H9 (cell line): ENCODE measurements around the gene HOXC11. TPM values are rescaled to one million over a fixed set of nuclear protein-coding genes. Genes with fewer than 3 reads are reported as not detected.

Experiments used
- DNase-seq: peaks from one replicate; pipeline ENCODE4 v3.0.0-alpha.2; 2017
- H2AFZ ChIP-seq: one replicate; pipeline ENCODE4 v1.6.1; 2013; ENCODE audit warnings: mild to moderate bottlenecking, low read length, control low read depth, moderate library complexity
- H2AK5ac ChIP-seq: 2 replicates; pipeline ENCODE4 v1.6.1; 2013; ENCODE audit warnings: low read length, control low read depth, mixed read lengths; ENCODE audit not compliant: insufficient read length
- H2BK120ac ChIP-seq: one replicate; pipeline ENCODE4 v1.6.1; 2013; ENCODE audit warnings: low read depth, mild to moderate bottlenecking, low read length, control low read depth, inconsistent platforms; ENCODE audit not compliant: poor library complexity, severe bottlenecking
- H2BK12ac ChIP-seq: 2 replicates; pipeline ENCODE4 v1.6.1; 2013; ENCODE audit warnings: low read length, control low read depth, mixed read lengths, low read depth; ENCODE audit not compliant: insufficient read length
- H2BK15ac ChIP-seq: 2 replicates; pipeline ENCODE4 v1.6.1; 2013; ENCODE audit warnings: low read depth, low read length, control low read depth
- H2BK20ac ChIP-seq: one replicate; pipeline ENCODE4 v1.6.1; 2013; ENCODE audit warnings: low read depth, mild to moderate bottlenecking, low read length, control low read depth, inconsistent platforms; ENCODE audit not compliant: poor library complexity, severe bottlenecking
- H2BK5ac ChIP-seq: 2 replicates; pipeline ENCODE4 v1.6.1; 2013; ENCODE audit warnings: low read length, control low read depth, mixed read lengths; ENCODE audit not compliant: insufficient read length
- H3K14ac ChIP-seq: 2 replicates; pipeline ENCODE4 v1.6.1; 2013; ENCODE audit warnings: low read length, control low read depth; ENCODE audit not compliant: insufficient read depth
- H3K18ac ChIP-seq: 2 replicates; pipeline ENCODE4 v1.6.1; 2013; ENCODE audit warnings: low read depth, mild to moderate bottlenecking, mixed read lengths, low read length, control low read depth; ENCODE audit not compliant: insufficient read length
- H3K23ac ChIP-seq: 2 replicates; pipeline ENCODE4 v1.6.1; 2013; ENCODE audit warnings: low read length, control low read depth, mixed read lengths, low read depth; ENCODE audit not compliant: insufficient read length
- H3K23me2 ChIP-seq: 2 replicates; pipeline ENCODE4 v1.6.1; 2013; ENCODE audit warnings: low read depth, mild to moderate bottlenecking, mixed read lengths, low read length, control low read depth; ENCODE audit not compliant: insufficient read length, poor library complexity, severe bottlenecking
- H3K27ac ChIP-seq: 2 replicates; pipeline ENCODE4 v1.5.1; 2013; ENCODE audit warnings: low read length, control low read depth, mixed read lengths, low read depth; ENCODE audit not compliant: insufficient read length
- H3K27me3 ChIP-seq: 2 replicates; pipeline ENCODE4 v1.6.1; 2013; ENCODE audit warnings: low read length, control low read depth, inconsistent platforms; ENCODE audit not compliant: insufficient read depth
- H3K4ac ChIP-seq: 2 replicates; pipeline ENCODE4 v1.6.1; 2013; ENCODE audit warnings: low read depth, mild to moderate bottlenecking, control low read depth, inconsistent platforms, low read length, moderate library complexity
- H3K4me1 ChIP-seq: 2 replicates; pipeline ENCODE4 v1.6.1; 2013; ENCODE audit warnings: low read length, control low read depth, inconsistent platforms; ENCODE audit not compliant: insufficient read depth
- H3K4me2 ChIP-seq: 2 replicates; pipeline ENCODE4 v1.6.1; 2013; ENCODE audit warnings: low read length, control low read depth, mixed read lengths; ENCODE audit not compliant: insufficient read length, insufficient read depth
- H3K56ac ChIP-seq: 2 replicates; pipeline ENCODE4 v1.6.1; 2013; ENCODE audit warnings: low read depth, mild to moderate bottlenecking, mixed read lengths, low read length, control low read depth; ENCODE audit not compliant: insufficient read length
- H3K79me1 ChIP-seq: 2 replicates; pipeline ENCODE4 v1.6.1; 2013; ENCODE audit warnings: low read depth, mild to moderate bottlenecking, moderate library complexity, low read length, control low read depth, inconsistent platforms; ENCODE audit not compliant: insufficient read depth, poor library complexity, severe bottlenecking
- H3K79me2 ChIP-seq: 2 replicates; pipeline ENCODE4 v1.6.1; 2013; ENCODE audit warnings: low read length, control low read depth, inconsistent platforms; ENCODE audit not compliant: insufficient read depth
- H3K9ac ChIP-seq: 2 replicates; pipeline ENCODE4 v1.6.1; 2013; ENCODE audit warnings: low read length, control low read depth, mixed read lengths; ENCODE audit not compliant: insufficient read length; ENCODE audit errors: extremely low read depth
- H3K9me3 ChIP-seq: one replicate; pipeline ENCODE4 v1.6.1; 2013; ENCODE audit warnings: low read depth, low read length, inconsistent platforms; ENCODE audit not compliant: control insufficient read depth
- H3T11ph ChIP-seq: one replicate; pipeline ENCODE4 v1.6.1; 2013; ENCODE audit warnings: mild to moderate bottlenecking, low read length, control low read depth, inconsistent platforms
- H4K20me1 ChIP-seq: one replicate; pipeline ENCODE4 v1.6.1; 2013; ENCODE audit not compliant: control insufficient read depth, insufficient read length, insufficient read depth
- H4K5ac ChIP-seq: 2 replicates; pipeline ENCODE4 v1.6.1; 2013; ENCODE audit warnings: low read depth, mild to moderate bottlenecking, mixed read lengths, low read length, control low read depth; ENCODE audit not compliant: insufficient read length
- H4K8ac ChIP-seq: replicated peaks from 2 replicates; pipeline ENCODE4 v1.6.1; 2013; ENCODE audit warnings: low read length, control low read depth, mixed read lengths, low read depth; ENCODE audit not compliant: insufficient read length
- H4K91ac ChIP-seq: 2 replicates; pipeline ENCODE4 v1.6.1; 2013; ENCODE audit warnings: low read depth, mild to moderate bottlenecking, moderate library complexity, mixed read lengths, low read length, control low read depth; ENCODE audit not compliant: insufficient read length
- H3K27ac Mint-ChIP-seq, 3 experiments: 2 replicates in 2 of 3; 3 replicates in 1 of 3; pipeline ENCODE4 v1.8.0; 2020 to 2021; ENCODE audit warnings: mixed read lengths in 3 of 3, mild to moderate bottlenecking in 1 of 3, moderate library complexity in 1 of 3
- H3K27me3 Mint-ChIP-seq: 2 replicates; pipeline ENCODE4 v1.8.0; 2021; ENCODE audit warnings: low read depth, mild to moderate bottlenecking, moderate library complexity, mixed read lengths
- H3K36me3 Mint-ChIP-seq, 3 experiments: 2 replicates in 2 of 3; 3 replicates in 1 of 3; pipeline ENCODE4 v1.8.0; 2020 to 2021; ENCODE audit warnings: low read depth in 3 of 3, mixed read lengths in 3 of 3; ENCODE audit not compliant: insufficient read depth in 1 of 3
- H3K4me1 Mint-ChIP-seq, 2 experiments: 2 replicates each; pipeline ENCODE4 v1.8.0; 2020; ENCODE audit warnings: mixed read lengths in 2 of 2
- H3K4me3 Mint-ChIP-seq, 2 experiments: 2 replicates in 1 of 2; 3 replicates in 1 of 2; pipeline ENCODE4 v1.8.0; 2020 to 2021; ENCODE audit warnings: mild to moderate bottlenecking in 2 of 2, mixed read lengths in 2 of 2, moderate library complexity in 1 of 2
- H3K9me3 Mint-ChIP-seq, 2 experiments: 2 replicates in 1 of 2; 3 replicates in 1 of 2; pipeline ENCODE4 v1.8.0; 2020; ENCODE audit warnings: mild to moderate bottlenecking in 2 of 2, mixed read lengths in 2 of 2, moderate library complexity in 1 of 2
- WGBS: extraction: QIAGEN DNeasy Blood & Tissue Kit; methylation state at CpG from one replicate; pipeline ENCODE4 v1.1.7; 2013; ENCODE audit warnings: missing lambda C conversion rate, low lambda C conversion rate, mixed read lengths; ENCODE audit not compliant: insufficient read length; ENCODE audit errors: extremely low coverage; 5-methylcytosine and 5-hydroxymethylcytosine counted together
- microRNA-seq: library from miRNA; unstranded; fragments of <30 nt; microRNA quantifications from one replicate; pipeline ENCODE4, GENCODE V29; 2020; ENCODE audit warnings: borderline microRNAs expressed
- total RNA-seq: library from RNA; stranded (reverse); gene quantifications from 2 replicates; pipeline ENCODE4 v1.2.1, GENCODE V29; 2021
- TF ChIP-seq, protein P1 (sequence below): fragments of 200-600 bp; sonication (generic); conservative IDR thresholded peaks from 3 replicates; pipeline ENCODE4 v1.8.0; 2021; ENCODE audit warnings: antibody characterized with exemption, mild to moderate bottlenecking

The HOXC11 gene
- total RNA-seq, 1 experiment from 2014 or later, result not detected

DNA sequence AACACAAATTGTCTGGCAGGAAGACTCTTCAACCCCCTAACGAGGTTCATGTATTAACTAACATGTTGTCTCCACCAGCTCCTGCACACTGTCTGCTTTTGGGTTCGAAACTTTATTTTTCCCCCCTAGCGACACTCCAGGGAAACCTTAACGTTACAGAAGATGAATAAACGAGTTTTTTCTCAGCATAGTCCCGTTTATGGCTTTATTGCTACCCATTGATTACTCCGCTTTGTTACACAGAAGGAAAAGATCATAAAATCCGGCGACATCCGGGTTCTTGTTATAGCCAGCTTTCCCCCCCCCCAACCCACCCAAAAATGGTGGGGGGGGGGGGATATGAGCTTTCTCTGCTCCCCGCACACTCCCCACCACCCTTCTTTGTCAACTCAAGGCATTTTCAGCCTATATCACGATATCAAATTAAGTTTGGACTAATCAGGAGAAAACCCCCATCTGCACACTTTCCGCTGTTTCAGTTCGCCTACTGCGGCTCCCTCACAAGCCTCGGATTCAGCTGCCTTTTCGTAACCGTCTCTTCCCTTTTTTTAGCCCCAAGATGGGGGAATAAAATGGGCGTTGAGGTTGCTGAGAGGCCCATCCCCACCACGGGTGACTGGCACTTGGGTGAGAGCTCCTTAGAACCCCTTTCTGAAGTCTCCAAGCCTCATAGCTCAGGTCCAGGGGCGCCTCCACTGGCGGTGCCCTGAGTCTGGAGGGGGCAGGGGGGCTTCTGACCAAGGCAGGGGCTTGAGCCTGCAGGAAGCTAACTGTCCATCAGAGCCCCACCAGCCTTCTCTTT lies 53.9 kb downstream of the HOXC11 start:
- Histone ChIP-seq H3K14ac (no peak overlapping the region), H4K8ac (no peak overlapping the region), H3K56ac (no peak overlapping the region), H4K91ac (no peak overlapping the region), H2BK20ac (no peak overlapping the region), H2BK5ac (no peak overlapping the region), H3K9ac (no peak overlapping the region), H3K9me3 (no peaks in the 10 kb centered on the region), H4K5ac (no peak overlapping the region), H3K4me2 (no peak overlapping the region), H4K20me1 (no peaks in the 10 kb centered on the region), H3K23ac (no peak overlapping the region), H2AFZ (no peak overlapping the region), H3K4ac (no peak overlapping the region), H3K18ac (no peak overlapping the region), H2AK5ac (no peak overlapping the region), H3K27ac (no peak overlapping the region), H3K27me3 (peaks cover 98% of the 10 kb centered on the region), H3K79me2 (no peaks in the 10 kb centered on the region), H2BK12ac (no peak overlapping the region), H3K23me2 (no peaks in the 10 kb centered on the region), H3K79me1 (no peaks in the 10 kb centered on the region), H3T11ph (no peak overlapping the region), H2BK15ac (no peak overlapping the region), H3K4me1 (no peaks in the 10 kb centered on the region), H2BK120ac (no peak overlapping the region)
- peaks cover 10 to 18% of the 10 kb centered on the region in 2 experiments for H3K4me1 Mint-ChIP-seq
- peaks cover 3 to 10% of the 10 kb centered on the region in 2 experiments; a peak in 3 of 5 replicates for H3K9me3 Mint-ChIP-seq
- H3K36me3 Mint-ChIP-seq, result peaks cover 0 to 2% (median 0%) of the 10 kb centered on the region in 3 experiments; a peak in 1 of 7 replicates
- H3K27ac Mint-ChIP-seq, result no peak overlapping the region
- TF ChIP-seq, protein P1, sequence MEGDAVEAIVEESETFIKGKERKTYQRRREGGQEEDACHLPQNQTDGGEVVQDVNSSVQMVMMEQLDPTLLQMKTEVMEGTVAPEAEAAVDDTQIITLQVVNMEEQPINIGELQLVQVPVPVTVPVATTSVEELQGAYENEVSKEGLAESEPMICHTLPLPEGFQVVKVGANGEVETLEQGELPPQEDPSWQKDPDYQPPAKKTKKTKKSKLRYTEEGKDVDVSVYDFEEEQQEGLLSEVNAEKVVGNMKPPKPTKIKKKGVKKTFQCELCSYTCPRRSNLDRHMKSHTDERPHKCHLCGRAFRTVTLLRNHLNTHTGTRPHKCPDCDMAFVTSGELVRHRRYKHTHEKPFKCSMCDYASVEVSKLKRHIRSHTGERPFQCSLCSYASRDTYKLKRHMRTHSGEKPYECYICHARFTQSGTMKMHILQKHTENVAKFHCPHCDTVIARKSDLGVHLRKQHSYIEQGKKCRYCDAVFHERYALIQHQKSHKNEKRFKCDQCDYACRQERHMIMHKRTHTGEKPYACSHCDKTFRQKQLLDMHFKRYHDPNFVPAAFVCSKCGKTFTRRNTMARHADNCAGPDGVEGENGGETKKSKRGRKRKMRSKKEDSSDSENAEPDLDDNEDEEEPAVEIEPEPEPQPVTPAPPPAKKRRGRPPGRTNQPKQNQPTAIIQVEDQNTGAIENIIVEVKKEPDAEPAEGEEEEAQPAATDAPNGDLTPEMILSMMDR, result no peak
- no peak for DNase-seq
- H3K4me3 Mint-ChIP-seq, result no peak overlapping the region
- WGBS, result no CpG with 5 or more reads among the region's 22 CpGs
- peaks cover 100% of the 10 kb centered on the region for H3K27me3 Mint-ChIP-seq

Small RNAs within 50 kb of the gene (microRNA-seq; reads per million reads assigned to microRNA genes)
- gene MIR196A2, result not detected

Other genes starting within 250 kb of the HOXC11 start
- gene CALCOCO1, start 245.7 kb upstream of the HOXC11 start, total RNA-seq, result 21.5 and 22.3 TPM in 2 replicates
- not detected in 2 replicates for gene CISTR, start 221.1 kb upstream of the HOXC11 start, total RNA-seq
- 0.11 TPM in 1 of 2 replicates, not detected in the other for gene HOXC13, start 34.3 kb upstream of the HOXC11 start, total RNA-seq
- gene HOXC12, start 18.2 kb upstream of the HOXC11 start, total RNA-seq, result not detected in 2 replicates
- gene HOTAIR, start 1.8 kb downstream of the HOXC11 start, total RNA-seq, result not detected in 2 replicates
- not detected in 2 replicates for gene HOXC10, start 12.0 kb downstream of the HOXC11 start, total RNA-seq
- gene HOXC9, start 27.0 kb downstream of the HOXC11 start, total RNA-seq, result not detected in 2 replicates
- gene HOXC8, start 35.9 kb downstream of the HOXC11 start, total RNA-seq, result not detected in 2 replicates
- gene HOXC6, start 55.3 kb downstream of the HOXC11 start, total RNA-seq, result not detected in 2 replicates
- gene HOXC5, start 59.9 kb downstream of the HOXC11 start, total RNA-seq, result not detected in 2 replicates
- gene HOXC4, start 80.7 kb downstream of the HOXC11 start, total RNA-seq, result not detected in 2 replicates
- gene SMUG1, start 215.9 kb downstream of the HOXC11 start, total RNA-seq, result 21.7 and 23.0 TPM in 2 replicates